GM21528 (cell line): ENCODE results near the gene NEDD8.
"Not testable (repeated sequence)": the region's sequence is repeated elsewhere in the genome, so short reads cannot be mapped to it uniquely, and the experiment has no call there.

Experiments
- ATAC-seq: cut with Tn5 transposase; IDR thresholded peaks from one replicate; pipeline ENCODE4 v1.9.1; 2021; ENCODE audit warnings: mild to moderate bottlenecking, moderate library complexity; ENCODE audit not compliant: unreplicated experiment, low FRiP score

The NEDD8 gene

GRCh38 chr14:24250354-24250753 is 18.2 kb upstream of the NEDD8 start:
- ATAC-seq, result no peak

GRCh38 chr14:24249230-24250021 is 17.3 kb upstream of the NEDD8 start:
- ATAC-seq, result no peak

- ATAC-seq, result no peak
Observed at GRCh38 chr14:24247422-24247821, 15.3 kb upstream of the NEDD8 start.

DNA sequence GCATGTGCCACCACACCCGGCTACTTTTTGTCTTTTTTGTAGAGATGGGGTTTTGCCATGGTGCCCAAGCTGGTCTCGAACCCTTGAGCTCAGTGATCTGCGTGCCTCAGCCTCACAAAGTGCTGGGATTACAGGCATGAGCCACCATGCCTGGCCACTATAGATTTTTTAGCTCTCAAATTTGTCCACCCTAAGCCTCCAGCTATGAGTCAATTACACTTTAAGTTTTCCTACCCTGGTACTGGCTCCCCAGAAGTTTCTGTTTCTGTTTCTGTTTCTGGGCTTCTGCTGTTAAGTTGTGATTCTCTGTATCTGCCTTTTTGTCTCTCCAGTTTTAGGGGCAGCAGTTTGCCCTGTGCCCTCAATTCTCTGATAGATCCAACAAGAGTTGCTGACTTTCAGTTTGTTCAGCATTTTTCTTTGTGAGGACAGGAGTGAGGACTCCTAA is 14.6 kb upstream of the NEDD8 start:
- no peak for ATAC-seq

- not testable (repeated sequence) for ATAC-seq
Observed at GRCh38 chr14:24245350-24245749, 13.2 kb upstream of the NEDD8 start.

DNA sequence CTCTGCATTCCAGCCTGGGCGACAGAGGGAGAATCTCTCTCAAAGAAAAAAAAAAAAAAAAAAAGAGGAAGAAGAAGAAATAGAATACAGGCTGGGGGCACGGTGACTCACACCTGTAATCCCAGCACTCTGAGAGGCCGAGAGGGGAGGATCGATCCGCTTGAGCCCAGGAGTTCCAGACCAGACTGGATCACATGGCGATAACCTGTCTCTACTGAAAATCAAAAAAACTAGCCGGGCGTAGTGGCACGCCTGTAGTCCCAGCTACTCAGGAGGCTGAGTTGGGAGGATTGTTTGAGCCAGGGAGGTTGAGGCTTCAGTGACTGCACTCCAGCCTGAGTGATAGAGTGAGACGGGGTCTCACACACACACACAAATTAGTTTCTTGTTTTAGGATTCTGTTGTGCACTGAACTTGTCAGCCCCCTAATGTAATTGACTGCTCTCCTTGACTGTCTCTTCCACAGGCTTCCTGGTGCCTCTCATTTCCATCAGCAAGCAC is 11.2 kb upstream of the NEDD8 start:
- peak; percentile 1 for ATAC-seq

- ATAC-seq, result peak; percentile 84
Observed at GRCh38 chr14:24241829-24242443, 9.8 kb upstream of the NEDD8 start.

GRCh38 chr14:24240110-24240918 is 8.1 kb upstream of the NEDD8 start:
- no peak for ATAC-seq

DNA sequence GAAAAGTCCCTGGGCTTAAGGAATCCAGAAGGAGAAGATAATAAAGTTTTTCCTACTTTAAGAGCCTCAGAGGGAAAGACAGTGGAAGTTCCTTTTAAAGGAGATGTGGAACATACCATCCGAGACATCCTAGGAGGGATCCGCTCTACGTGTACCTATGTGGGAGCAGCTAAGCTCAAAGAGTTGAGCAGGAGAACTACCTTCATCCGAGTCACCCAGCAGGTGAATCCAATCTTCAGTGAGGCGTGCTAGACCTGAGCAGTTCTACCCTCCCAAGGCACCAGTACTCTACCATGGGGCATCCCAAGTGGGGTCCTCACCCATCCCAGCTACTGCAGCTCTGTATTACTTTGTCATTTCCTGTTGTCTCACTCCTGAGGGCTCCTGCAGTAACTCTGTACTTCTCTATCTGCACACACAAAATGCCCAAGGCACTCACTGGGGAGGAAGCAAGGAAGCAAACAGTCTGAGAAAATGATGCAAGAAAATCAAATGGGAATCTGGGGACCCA is 6.4 kb upstream of the NEDD8 start:
- no peak for ATAC-seq

DNA sequence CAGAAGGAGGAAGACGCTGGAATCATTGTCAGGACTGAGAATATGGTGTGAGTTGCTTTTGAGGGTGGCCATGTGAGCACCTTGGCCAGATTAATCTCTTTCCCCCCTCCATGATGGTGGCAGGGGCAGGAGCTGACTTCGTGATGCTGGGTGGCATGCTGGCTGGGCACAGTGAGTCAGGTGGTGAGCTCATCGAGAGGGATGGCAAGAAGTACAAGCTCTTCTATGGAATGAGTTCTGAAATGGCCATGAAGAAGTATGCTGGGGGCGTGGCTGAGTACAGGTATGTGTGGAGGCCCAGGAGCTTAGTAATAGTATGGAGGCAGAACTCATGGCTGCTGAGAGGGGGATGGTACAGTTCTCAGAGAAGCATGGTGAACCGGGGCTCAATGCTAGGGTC is 6.0 kb upstream of the NEDD8 start:
- ATAC-seq, result no peak

DNA sequence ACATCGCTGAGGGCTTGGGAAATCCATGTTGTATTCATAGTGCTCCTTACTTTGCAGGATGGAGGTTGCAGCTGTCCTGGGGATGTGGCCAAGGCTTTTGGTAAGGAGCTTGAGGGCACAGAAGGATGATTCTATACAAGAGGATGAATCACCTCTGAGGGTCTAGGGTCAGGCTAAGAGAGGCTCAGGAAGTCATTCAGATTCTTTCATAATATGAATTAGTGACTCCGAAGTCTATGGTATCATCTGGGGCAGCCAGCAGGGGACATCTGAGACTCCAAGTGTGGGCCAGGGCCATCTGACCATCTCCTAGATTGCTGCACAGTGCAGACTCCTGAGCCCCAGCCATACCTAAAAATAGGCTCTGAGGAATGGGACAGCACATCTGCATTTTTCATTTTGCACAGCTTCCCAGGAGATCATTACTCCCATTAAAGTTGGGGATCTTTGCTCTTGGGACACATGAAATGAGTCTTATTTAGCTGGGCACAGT is 5.3 kb upstream of the NEDD8 start:
- ATAC-seq, result no peak

GRCh38 chr14:24236689-24237462 is 4.7 kb upstream of the NEDD8 start:
- ATAC-seq, result no peak

- no peak for ATAC-seq
Observed at GRCh38 chr14:24235804-24236688, 3.9 kb upstream of the NEDD8 start.

GRCh38 chr14:24234095-24235005 is 2.2 kb upstream of the NEDD8 start:
- no peak for ATAC-seq

GRCh38 chr14:24233538-24233866 is 1.3 kb upstream of the NEDD8 start:
- no peak for ATAC-seq

- peak; percentile 54 for ATAC-seq
Observed at GRCh38 chr14:24232645-24233537, 724 bp upstream of the NEDD8 start, which contains the start of gene GMPR2. GMPR2 (plus strand) TSS chr14:24232929; CDS start chr14:24233254, 325 bp downstream.
